HG03520 (cell line): ENCODE measurements around the gene NCOA7.
"Not testable (repeated sequence)": the region's sequence is repeated elsewhere in the genome, so short reads cannot be mapped to it uniquely, and the experiment has no call there.

Source experiments
- ATAC-seq: cut with Tn5 transposase; IDR thresholded peaks from one replicate; pipeline ENCODE4 v1.9.1; 2021; ENCODE audit warnings: mild to moderate bottlenecking, moderate library complexity; ENCODE audit not compliant: unreplicated experiment

NCOA7 gene

DNA sequence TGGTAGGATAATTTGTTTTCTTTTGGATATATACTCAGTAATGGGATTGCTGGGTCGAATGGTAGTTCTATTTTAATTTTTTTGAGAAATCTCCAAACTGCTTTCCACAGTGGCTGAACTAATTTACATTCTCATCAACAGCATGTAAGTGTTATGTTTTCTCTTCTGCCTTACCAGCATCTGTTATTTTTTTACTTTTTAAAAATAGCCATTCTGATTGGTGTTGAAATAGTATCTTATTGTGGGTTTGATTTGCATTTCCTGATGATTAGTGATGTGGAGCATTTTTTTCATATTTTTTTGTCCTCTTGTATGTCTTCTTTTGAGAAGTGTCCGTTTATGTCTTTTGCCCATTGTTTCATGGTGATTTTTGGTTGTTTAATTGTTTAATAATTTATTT lies 177.7 kb downstream of the NCOA7 start:
- no peak for ATAC-seq

GRCh38 chr6:125970760-125971159 lies 180.0 kb downstream of the NCOA7 start:
- ATAC-seq, result no peak

DNA sequence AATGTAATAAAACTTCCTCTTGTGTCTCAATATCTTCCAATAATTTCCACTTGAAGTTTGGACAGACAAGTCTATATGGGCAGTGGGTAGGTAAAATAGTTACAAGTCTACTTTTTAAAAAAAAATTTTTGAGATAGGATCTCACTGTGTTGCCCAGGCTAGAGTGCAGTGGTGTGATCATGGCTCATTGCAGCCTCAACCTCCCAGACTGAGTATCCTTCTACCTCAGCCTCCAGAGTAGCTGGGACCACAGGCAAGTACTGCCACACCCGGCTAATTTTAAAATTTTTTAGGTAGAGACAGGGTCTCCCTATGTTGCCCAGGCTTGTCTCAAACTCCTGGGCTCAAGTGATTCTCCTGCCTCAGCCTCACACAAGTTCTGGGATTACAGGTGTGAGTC lies 181.7 kb downstream of the NCOA7 start:
- ATAC-seq, result not testable (repeated sequence)

- ATAC-seq, result peak; percentile 84
Measured at GRCh38 chr6:125974214-125974866, 183.6 kb downstream of the NCOA7 start.

DNA sequence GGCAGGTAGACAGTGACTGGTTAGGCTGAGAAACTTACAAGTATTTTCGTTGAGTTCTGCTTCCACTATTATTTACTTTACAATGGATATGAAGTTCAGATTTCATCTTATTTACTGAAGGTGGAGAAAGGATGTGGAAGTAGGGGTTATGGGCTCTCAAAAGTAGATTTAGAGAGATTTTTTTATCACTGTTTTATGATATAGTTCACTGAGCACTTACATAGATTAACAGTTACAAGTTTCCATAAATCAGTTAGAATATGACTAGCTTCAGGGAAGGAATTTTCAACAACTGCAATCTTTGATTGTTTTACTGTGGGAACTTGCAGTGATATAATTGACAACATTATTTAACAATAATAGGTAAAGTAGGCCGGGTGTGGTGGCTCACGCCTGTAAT lies 188.3 kb downstream of the NCOA7 start:
- ATAC-seq, result no peak
